Measurements from ENCODE around the gene AMIGO1.

Gene AMIGO1

DNA sequence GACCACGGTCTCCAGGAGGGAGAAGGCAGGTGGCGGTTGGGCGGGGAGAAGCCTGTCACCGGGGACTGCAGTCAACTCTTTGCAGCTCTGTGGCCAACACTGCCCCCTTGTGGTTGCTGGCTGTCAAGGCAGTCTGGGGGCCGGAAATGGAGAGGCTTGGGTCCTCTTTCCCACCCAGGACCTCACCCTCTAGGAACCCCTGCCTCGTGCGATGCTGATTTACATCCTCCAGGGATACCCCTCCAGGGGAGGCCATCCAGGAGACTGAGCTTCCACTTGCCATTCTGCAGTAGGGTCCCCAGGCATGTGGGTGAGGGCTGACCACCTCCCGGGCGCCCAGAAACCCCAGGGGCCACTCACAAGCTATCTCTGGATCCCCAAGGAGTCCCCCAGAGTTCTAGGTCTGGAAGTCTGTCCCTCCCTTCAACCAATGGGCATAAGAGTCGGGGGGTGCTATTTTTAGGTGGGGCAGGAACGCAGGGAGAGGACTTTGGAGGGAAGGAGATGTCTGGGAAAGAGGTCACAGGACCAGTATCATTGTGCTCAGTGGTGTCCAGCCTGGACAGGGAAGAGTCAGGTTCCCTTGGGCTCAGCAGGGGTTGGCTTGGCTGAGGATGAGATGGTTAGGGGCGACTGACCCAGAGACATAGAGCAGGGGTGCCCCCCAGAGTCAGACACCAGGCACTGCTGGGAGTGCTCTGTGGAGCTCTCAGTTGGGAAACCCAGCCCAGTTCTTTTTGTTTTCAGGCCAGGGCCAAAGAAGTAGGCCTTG lies 23.0 kb upstream of the AMIGO1 start:
- DNase-seq (ENCODE audit: low read depth in 2 of 2), result peak; percentile 75 to 80

DNA sequence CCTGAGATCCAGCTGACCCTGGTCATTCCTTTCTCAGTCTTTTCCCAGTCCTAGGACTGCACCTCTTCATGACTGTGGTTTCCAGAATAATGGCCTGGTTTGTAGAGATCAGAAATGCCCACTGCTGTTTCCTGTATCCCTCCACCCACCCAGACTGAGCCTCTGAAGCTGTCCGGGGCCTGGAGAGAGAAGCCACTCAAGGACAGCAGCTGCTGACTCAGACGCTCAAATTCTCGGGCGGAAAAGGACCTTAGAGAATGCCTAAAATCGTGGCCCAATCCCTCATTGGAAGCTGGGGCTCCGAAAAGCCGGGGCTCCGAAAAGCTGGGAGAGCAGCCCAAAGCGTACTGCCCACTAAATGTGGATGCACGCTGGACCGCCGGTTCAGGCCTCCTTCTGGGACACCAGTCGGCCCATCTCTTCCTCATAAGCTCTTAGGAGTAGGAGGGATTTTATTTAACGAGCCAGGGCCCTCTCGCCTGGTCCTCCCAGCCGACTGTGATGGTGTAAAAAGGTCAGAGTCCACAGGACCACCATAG lies 22.4 kb upstream of the AMIGO1 start:
- no peak for DNase-seq (ENCODE audit: low read depth in 2 of 2)

DNA sequence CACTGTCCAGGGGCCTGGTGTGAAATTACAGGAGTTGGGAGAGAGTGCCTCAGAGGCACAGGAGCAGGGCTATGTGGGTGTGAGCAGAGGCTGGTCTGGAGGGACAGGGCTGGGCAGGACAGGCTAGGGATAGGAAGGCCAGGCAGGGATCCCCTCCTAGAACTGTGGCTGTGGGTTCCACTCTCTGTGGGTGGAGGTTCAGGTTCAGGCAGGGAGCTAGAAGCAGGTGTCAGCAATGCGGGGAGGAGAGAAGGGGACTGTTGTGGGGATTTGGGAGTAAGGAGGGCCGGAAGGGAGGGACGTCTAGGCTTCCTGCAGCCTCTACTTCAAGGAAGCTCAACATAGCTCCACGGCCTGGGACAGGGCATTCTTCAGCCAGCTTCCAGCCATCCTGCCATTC lies 21.9 kb upstream of the AMIGO1 start:
- no peak for DNase-seq (ENCODE audit: low read depth in 2 of 2)

- no peak for DNase-seq (ENCODE audit: low read depth in 2 of 2)
These were observed 21.0 kb upstream of the AMIGO1 start for GRCh38 chr1:109530457-109531087.

GRCh38 chr1:109529881-109530456 lies 20.4 kb upstream of the AMIGO1 start:
- DNase-seq (ENCODE audit: low read depth in 2 of 2), result no peak

GRCh38 chr1:109528712-109529111 lies 19.2 kb upstream of the AMIGO1 start:
- DNase-seq (ENCODE audit: low read depth in 2 of 2), result no peak

DNA sequence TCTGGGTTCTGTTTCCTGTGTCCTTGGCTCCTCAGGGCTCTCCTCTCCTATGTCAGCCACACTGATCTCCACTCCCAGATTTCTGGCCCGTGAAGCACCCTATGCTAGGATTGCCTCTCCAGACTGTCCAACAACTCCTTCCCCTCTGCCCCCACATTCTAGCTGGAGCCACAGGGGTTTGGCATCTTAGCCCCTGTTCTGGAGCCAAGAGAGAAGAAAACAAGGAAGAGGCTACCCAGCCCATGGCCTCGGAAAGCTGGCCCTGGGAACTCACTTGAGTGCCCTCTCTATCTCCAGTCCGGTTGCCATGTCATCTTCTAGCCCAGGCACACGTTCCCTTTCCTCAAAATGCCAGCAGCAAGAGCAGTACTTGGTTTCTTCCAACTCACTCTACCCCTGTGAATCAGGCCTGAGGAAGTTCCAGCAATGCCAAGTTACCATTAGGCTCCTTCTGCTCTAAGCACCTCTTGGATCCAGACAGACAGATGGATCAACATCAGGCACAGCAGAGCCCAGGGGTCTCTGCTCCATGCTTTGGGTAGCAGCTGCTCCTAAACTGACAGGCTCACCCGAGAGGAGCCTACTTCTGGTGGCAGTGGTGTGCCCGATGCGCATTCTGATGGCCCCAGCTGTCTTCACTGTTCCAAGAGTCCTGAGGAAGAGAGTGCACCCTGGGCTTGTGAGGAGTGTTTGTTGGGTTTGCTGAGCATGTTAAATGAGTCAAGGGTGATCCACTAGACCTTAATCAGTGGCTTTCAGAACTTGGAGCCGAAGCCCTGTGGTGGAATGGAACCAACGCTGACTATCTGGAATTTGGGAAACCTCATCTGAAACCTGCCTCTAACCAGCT lies 18.5 kb upstream of the AMIGO1 start:
- no peak for DNase-seq (ENCODE audit: low read depth in 2 of 2)

DNA sequence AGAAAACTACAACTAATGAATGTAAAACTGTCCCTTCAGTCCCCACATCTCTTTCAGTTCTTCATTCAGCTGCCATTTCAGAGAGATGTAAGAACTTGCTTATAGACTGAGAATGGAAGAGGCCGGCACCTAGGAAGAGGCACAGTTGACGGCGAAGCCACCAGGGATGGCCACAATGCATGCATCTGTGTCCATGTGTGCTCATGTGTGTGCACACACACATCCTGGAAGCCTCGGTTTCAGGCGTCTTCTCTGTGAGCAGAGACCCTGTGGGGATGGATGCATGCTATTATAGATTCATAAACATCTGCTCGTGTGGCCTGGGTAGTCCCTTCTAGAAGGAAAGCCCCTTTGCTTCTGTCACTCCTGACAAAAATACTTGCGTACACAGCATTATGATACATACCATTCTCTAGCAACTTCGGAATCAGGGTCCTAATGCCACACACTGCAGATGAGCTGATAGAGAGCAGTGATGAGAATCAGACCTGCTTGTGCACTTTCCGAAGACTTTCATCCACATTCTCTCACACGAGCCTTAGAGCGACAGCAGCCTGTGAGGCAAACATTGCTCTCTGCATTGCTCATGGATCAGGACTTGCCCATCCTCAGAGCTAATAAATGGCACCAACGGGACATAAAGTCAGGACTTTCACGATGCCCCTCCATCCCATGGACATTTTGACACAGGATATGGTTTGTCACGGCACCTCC lies 17.7 kb upstream of the AMIGO1 start:
- no peak for DNase-seq (ENCODE audit: low read depth in 2 of 2)

DNA sequence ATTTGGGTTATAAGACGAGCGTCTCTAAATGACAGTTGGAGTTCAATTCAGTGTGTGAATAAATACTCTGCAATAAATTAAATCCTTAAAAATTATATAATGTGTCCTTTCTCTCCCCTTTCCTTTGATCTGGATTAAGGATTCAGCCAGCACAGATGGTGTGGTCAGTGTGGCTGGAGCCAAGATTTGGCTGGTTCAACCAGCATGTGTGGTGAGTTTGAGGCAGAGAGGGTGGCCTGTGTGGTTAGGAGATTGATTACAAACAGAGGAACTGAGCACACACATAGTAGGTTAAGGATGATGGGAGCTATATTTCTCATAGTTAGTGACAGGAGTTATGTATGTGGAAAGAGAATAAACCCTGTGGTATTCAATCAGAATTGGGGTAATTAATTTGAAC lies 14.2 kb upstream of the AMIGO1 start:
- no peak for DNase-seq (ENCODE audit: low read depth in 2 of 2)

DNA sequence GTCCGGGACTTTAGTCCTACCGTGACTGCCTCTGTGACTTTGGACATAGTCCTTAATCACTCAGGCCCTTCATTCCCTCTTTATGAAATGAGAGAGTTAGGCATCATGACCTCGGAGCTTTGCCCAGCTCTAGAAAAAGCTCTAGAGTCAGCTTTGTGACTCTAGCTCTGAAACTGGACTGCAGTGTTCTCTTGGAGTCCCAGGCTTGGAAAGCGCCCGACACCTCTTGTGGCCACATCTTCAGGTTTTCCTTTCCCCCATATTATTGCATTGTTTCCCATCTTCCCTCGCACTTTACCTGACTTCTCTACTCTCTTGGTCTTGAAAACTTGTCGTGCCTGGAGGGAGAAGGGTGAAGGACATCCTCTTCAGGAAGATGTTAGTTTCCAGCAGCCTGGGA lies 12.5 kb upstream of the AMIGO1 start:
- DNase-seq (ENCODE audit: low read depth in 2 of 2), result no peak

DNA sequence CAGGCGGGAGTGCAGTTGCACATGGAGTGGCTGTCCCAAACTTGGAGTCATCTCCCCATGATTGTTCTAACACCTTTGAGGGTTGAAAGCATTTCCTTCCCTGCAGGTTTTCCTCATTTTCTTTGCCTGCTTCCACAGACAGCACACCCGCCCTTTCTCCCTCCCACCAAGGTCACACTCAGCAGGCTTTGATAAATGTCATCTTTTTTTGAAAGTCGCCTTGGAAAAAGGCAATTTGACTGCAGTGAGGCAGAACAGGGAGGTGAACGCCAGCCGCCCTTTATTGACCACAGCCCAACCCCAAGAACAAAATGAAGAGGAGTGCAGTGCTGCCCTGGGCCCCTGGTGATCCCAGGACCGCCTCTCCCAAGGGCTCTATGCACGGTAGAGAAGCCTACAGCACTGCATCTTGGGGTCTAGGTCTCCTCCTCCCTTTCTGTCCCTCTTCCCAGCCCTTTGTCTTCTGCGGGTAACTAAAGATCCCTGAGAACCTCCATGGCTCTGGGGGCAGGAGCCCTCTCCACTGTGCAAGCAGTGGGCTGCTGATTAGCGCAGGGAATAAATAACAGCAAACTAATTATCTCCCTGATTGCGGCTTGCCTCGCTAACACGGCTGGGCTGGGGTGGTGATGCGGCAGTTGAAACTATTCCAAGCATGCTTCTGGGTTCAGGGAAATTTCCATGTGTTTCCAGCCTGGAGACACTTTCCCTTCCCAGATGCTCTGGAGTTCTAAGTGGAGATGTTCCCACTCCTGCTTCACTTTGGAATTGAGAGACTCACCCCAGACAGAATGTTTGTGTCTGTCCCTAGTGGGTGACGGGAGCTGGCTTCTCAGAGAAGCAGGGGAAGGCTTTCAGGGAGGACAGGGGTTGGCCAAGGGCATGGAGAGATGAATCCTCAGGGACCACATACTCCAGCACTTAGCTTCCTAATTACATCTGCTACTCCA lies 11.8 kb upstream of the AMIGO1 start:
- no peak for DNase-seq (ENCODE audit: low read depth in 2 of 2)

- no peak for DNase-seq (ENCODE audit: low read depth in 2 of 2)
These were observed 7.8 kb upstream of the AMIGO1 start for GRCh38 chr1:109517337-109517736.

DNA sequence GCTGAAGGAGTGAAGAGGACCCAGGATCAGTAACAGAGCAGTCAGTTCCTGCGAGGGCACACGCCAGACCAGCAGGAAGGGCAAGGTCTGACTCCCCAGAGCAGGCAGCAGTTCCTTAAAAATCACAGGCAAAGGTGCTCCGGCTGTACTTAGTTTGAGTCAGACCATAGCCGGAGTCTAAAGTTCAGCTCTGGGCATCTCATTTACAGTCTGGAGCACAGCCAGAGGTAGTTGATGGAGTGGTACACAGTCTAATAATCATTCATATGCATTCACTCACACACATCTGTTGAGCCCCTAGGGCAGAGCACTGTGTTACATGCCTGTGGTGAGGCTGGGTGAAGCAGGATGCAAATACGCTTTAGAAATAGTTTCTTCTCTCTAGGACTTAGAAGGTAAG lies 7.3 kb upstream of the AMIGO1 start:
- DNase-seq (ENCODE audit: low read depth in 2 of 2), result no peak

GRCh38 chr1:109514846-109515245 lies 5.3 kb upstream of the AMIGO1 start:
- no peak for DNase-seq (ENCODE audit: low read depth in 2 of 2)

DNA sequence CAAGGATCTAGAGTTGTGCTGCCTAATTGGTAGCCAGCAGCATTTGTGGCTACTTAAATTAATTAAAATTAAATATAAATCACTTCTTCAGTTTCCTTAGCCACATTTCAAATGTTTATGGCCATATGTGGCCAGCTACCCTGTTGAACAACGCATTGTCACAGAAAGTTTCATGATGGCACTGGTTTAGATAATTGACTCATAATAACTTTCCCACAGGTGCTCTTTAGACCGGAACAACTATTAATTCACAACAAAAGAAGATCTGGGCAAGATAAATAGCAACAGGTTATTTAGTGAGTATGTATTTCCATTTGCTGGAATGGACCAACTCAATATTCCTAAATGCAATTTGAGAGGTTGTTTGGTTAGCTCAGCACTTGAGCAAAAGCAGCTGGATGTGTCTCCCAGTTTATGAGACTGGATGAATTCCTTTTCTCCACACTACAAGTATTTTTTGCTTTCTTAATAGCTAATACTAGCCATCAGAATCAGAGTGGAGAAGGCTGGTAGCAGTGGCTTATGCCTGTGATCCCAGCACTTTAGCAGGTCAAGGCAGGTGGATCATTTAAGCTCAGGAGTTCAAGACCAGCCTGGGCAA lies 3.7 kb upstream of the AMIGO1 start:
- no peak for DNase-seq (ENCODE audit: low read depth in 2 of 2)

DNA sequence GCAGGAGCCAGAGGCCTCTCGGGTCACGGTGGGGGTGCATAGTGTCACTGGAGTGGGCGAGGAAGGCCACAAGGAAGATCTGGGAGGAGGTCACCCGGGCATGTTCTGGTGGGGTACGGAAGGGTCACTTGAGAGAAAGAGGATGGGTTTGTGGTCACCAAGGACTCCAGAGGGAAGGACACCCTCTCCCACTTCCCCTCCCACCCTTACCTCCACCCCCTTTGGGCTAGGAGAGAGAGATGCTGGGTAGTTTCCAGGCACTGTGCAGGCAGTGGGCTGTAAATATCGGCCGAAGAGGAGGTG lies 703 bp downstream of the AMIGO1 start:
- DNase-seq (ENCODE audit: low read depth in 2 of 2), result no peak

- DNase-seq (ENCODE audit: low read depth in 2 of 2), result no peak
These were observed 1.3 kb downstream of the AMIGO1 start for GRCh38 chr1:109508001-109508872.

- no peak for DNase-seq (ENCODE audit: low read depth in 2 of 2)
These were observed 4.6 kb downstream of the AMIGO1 start for GRCh38 chr1:109504974-109505373.

DNA sequence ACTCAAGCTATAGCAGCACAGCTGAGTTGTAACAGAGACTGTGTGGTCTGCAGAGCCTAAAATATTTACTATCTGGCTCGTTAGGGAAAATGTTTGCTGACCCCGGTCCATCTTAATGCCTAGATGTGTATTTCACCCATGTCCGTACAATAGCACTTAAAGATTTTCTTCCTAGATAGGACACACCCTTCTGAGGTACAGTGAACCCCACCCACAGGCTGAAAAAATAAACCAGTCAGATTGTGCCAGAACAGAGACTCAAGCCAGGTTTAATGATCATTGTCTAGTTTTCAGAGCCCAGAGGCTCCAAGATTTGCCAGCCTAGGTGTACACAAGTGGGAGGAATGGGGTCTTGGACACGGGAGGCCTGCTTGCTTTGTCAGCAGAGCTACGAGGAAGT lies 5.6 kb downstream of the AMIGO1 start:
- no peak for DNase-seq (ENCODE audit: low read depth in 2 of 2)

Measured in stimulated activated CD8-positive, alpha-beta memory T cell treated with anti-CD3 and anti-CD28 coated beads, Interleukin-15, amount 100 ng/mL, for 48 hours (primary cell).